Measurements from ENCODE around the gene PHTF2. TPM values are rescaled to one million over a fixed set of nuclear protein-coding genes. Genes with fewer than 3 reads are reported as not detected.

The PHTF2 gene
- total and polyA plus RNA-seq, 10 of the 15 experiments (the other 5 are each of a cell fraction or from before 2014, with no cell fraction given), result 12.9 to 41.8 (median 27.0) TPM

GRCh38 chr7:77798394-77799077 is at the start of gene PHTF2, which contains the start of gene TMEM60 (continued):
- no peak for TF ChIP-seq SIN3A (IDR thresholded peaks at IDR 0.05; ENCODE audit: low read depth, low read length)
- no peak for TF ChIP-seq MAX (IDR thresholded peaks at IDR 0.05; ENCODE audit: low read depth, low read length)
- TF ChIP-seq TCF12 (IDR thresholded peaks at IDR 0.05; ENCODE audit: low read depth, low read length), result 0 out of 2 replicates have a peak, but pooled peaks have one; percentile 40
- no peak for TF ChIP-seq SMAD5 (IDR thresholded peaks at IDR 0.05; ENCODE audit: low read depth)
- TF ChIP-seq ATF2 (IDR thresholded peaks at IDR 0.05; ENCODE audit: low read length), result no peak
- no peak for TF ChIP-seq NFXL1 (IDR thresholded peaks at IDR 0.05; ENCODE audit: borderline replicate concordance)
- TF ChIP-seq MEF2A (IDR thresholded peaks at IDR 0.05; ENCODE audit: insufficient read depth, low read depth, low read length), result no peak
- TF ChIP-seq NR2C1 (IDR thresholded peaks at IDR 0.05), result no peak; the same call in 1 of the 2 replicates
- peak; percentile 80 for TF ChIP-seq E2F8 (IDR thresholded peaks at IDR 0.05; ENCODE audit: low read depth, partially characterized antibody)
- no peak for TF ChIP-seq TBL1XR1 (IDR thresholded peaks at IDR 0.05; ENCODE audit: low read depth, low read length)
- TF ChIP-seq CBFB (IDR thresholded peaks at IDR 0.05; ENCODE audit: low read depth), result peak; percentile 74
- no peak for TF ChIP-seq EZH2 (IDR thresholded peaks at IDR 0.05; ENCODE audit: borderline replicate concordance, control insufficient read depth, low read depth, low read length)
- TF ChIP-seq MTA3 (IDR thresholded peaks at IDR 0.05; ENCODE audit: borderline replicate concordance, low read length), result no peak
- no peak for TF ChIP-seq IRF5 (IDR thresholded peaks at IDR 0.05; ENCODE audit: borderline replicate concordance)
- peak; percentile 99 for TF ChIP-seq DPF2 (IDR thresholded peaks at IDR 0.05)
- no peak for TF ChIP-seq RELB (IDR thresholded peaks at IDR 0.05; ENCODE audit: low read depth)
- no peak for TF ChIP-seq MTA2 (IDR thresholded peaks at IDR 0.05; ENCODE audit: low read depth)
- no peak for TF ChIP-seq CEBPB (IDR thresholded peaks at IDR 0.05; ENCODE audit: borderline replicate concordance in 1 of 2, low read depth in 2 of 2, low read length in 2 of 2)
- no peak for TF ChIP-seq MEF2B (IDR thresholded peaks at IDR 0.05; ENCODE audit: partially characterized antibody, poor library complexity, severe bottlenecking)
- TF ChIP-seq SIX5 (IDR thresholded peaks at IDR 0.05; ENCODE audit: low read depth, low read length, severe bottlenecking), result no peak
